GM18951 (cell line): Measurements from ENCODE around the gene KDM4B.

Source experiments
- POLR2A ChIP-seq: IDR thresholded peaks from 4 replicates; pipeline ENCODE4 v1.6.1; 2011; ENCODE audit warnings: mild to moderate bottlenecking; ENCODE audit not compliant: insufficient read length, insufficient read depth; ENCODE audit errors: extremely low read depth
- in situ Hi-C: fragments of 300-500 bp; cut with MboI; formaldehyde crosslinking; loops from one replicate; pipeline ENCODE4 v1.12.0; 2022; ENCODE audit warnings: low sequenced_read_pairs, mixed read lengths, inconsistent platforms; ENCODE audit not compliant: unreplicated experiment

Gene KDM4B

GRCh38 chr19:5002143-5002542 is 33.2 kb downstream of the KDM4B start:
- no peak for TF ChIP-seq POLR2A
- in situ Hi-C loops = no loop called here

DNA sequence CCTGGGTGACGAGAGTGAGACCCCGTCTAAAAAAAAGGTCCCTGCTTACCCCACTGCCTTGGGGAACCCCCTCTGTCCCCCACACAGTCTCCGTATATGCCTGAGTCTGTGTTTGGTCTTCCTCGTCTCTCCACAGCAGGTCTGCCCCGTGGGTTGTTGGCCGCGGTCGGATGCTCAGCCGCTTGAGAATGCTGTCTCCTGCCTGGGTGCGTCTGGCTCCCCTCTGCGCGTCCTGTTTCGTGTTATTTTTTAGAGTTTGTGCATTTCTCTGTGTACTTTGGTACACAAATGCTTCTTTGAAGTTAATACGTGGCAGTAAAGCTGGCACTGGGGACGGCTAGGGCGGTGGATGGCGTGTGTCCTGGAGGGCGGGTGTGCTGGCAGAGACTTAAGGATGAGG is 34.9 kb downstream of the KDM4B start:
- TF ChIP-seq POLR2A = no peak
- in situ Hi-C loops = no loop called here

DNA sequence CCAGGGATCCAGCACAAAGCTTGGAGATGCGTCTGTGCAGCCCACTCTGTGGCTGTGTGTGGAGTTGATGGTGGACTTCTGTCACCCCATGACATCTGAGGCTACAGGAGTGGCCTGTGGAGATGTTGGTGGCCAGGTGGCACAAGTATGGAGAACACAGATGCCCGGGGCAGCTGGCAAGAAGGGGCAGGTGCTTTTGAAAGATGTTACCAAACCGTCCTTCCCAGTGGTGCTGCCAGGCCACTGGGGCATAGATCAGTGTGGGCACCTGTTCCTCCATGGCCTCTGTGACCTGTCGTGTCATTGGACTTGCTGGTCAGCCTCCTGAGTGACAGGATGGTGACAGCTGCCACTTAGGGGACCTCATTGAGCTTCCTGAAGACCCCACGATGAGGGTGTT is 36.2 kb downstream of the KDM4B start:
- TF ChIP-seq POLR2A = no peak
- in situ Hi-C loops = no loop called here

DNA sequence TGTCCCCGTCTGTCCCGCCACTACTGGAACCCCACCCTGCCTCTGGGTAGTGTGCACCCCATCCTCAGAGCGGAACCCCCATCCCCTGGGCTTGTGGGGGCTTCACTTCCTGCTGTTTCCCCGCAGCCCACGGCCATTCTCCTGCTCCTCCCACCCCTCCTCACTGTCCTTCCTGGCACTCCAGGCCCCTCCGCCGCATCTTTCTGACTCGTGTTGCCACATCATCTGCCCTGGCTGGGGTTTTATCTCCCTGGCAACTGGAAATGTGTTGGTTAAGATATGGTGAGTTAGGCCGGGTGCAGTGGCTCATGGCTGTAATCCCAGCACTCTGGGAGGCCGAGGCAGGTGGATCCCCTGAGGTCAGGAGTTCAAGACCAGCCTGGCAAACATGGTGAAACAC is 37.3 kb downstream of the KDM4B start:
- no peak for TF ChIP-seq POLR2A
- in situ Hi-C loops = no loop called here

GRCh38 chr19:5006821-5007220 is 37.9 kb downstream of the KDM4B start:
- in situ Hi-C loops = no loop called here
- no peak for TF ChIP-seq POLR2A

DNA sequence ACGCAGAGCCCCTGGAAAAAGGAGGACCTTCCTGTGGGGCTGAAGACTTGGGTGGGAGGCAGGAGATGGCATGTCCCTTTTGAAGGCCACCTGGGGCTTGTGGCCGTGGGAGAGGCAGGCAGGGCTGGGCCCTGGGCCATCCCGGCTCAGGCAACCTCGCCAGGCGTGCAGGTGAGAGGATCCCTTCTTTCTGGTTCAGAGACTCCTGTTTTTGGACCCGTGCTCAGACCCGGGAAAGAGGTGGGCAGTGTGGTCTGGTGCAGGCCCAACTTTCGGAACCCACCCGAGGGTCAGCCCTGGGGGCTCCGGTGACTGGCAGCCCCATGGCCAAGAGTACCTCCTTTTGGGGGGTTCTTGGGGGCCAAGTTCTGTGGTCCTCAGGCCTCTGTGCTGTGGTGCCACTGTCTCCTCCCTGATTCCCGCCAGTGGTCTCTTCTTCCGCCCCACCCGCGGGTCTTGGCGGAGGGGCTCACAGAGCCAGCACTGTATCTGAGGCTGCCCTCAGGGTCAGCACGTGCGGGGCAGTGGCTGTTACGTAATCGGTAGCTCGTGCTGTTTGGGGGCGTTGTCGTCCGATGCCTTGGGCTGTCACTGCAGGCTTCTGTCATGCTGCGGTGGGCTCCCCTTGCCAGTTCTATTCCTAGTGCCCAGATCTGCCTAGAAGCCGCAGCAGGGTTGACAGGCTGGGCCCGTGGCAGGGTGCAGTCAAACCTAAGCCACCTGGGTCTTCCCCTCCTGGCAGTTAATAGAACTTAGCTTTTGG is 42.7 kb downstream of the KDM4B start:
- in situ Hi-C loops = no loop called here

DNA sequence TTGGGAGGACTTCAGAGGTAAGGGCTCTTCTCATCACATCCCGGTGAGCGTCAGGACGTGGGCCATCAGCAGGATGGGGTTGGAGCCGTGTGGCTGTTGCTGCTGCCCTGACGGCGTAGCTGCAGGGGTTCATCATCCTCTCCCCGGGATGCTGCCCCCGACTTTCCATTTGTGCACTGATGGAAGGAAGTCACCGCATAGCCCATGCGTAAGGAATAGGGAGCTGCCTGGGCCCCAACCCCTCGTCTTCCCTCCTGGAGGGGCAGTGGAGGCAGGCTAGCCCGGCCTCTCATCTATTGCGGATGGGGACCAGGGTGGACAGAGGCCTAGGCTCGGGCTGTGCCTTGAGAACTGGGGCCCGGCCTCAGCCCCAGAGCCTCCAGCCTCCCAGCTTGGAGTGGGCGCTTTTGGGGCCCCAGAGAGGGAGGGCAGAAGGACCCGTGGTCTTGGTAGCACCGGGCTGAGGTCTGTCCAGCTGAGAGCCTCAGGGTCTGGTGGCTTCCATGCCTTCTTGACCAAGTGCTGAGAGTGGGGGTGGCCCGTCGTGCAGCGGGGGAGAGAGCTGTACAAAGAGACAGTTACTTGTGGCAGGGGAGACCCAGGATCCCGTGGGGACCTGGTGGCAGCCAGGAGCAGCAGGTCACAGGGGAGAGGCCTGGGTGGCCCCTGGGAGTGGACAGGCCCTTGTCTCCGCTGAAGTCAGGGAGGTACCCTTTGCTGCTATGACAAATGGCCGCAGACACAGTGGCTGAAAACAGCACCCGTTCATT is 44.0 kb downstream of the KDM4B start:
- no peak for TF ChIP-seq POLR2A
- in situ Hi-C loops = no loop called here

More for the DNA sequence above, 42.7 kb downstream of the KDM4B start:
- TF ChIP-seq POLR2A = no peak

GRCh38 chr19:5013761-5014160 is 44.8 kb downstream of the KDM4B start:
- no peak for TF ChIP-seq POLR2A
- in situ Hi-C loops = no loop called here

DNA sequence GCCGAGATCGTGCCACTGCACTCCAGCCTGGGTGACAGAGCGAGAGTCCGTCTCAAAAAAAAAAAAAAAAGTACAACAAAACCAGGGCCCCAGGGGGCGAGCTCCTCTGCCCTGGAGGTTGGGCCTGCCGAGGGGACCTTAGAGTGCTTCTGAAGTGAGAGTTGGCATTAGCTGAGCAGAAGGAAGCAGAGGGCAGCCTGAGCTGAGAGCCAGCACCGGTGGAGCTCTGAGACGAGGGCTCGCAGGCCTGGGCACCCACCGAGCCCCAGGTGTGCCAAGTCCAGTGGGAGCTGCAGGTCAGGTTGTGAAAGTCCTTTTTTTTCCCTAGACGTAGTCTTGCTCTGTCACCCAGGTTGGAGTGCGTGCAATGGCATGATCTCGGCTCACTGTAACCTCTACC is 46.0 kb downstream of the KDM4B start:
- no peak for TF ChIP-seq POLR2A
- in situ Hi-C loops = no loop called here

DNA sequence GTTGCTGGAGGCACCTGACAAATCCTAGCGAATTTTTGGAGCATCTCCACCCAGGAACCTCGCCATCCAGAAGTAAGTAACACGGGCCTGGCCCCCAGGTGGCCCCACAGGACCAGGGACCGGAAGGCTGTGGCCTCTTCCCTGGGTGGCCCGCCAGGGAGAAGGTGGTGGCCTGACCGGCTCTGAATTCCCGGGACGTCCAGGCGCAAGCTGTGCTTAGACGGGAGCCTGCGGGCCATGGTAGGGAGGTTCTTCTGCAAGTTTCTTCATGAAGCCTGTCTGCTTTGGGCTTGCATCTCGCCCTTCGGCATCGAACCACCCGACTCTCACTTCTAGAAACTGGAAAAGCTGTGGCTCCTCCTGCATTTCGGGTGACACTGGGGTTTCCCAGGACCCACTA is 47.4 kb downstream of the KDM4B start:
- in situ Hi-C loops = no loop called here
- TF ChIP-seq POLR2A = no peak

DNA sequence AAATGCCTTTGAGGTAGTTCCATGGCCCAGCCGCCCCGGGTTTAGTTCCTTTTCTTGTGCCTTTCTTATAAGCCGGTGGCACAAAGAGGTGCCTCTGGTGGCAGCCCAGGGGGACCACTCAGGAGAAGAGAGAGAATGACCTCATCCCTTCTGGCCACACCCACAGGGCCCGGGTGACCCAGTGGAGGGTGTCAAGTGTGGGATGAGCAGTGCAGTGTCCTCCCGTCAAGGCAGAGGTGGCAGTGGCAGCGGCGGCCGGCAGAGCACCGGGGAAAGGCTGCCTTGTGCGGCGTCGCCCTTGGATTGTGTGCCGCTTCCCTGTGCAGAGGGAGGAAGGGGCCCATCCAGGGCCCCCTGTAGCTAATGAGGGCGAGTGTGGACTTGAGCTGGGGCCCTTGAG is 47.9 kb downstream of the KDM4B start:
- TF ChIP-seq POLR2A = no peak
- in situ Hi-C loops = no loop called here

GRCh38 chr19:5017235-5017634 is 48.3 kb downstream of the KDM4B start:
- TF ChIP-seq POLR2A = no peak
- in situ Hi-C loops = no loop called here

- TF ChIP-seq POLR2A = no peak
Observed at GRCh38 chr19:5018224-5019015, 49.5 kb downstream of the KDM4B start.

More at GRCh38 chr19:5018224-5019015, 49.5 kb downstream of the KDM4B start:
- in situ Hi-C loops = no loop called here
